ENCODE results near the gene CHGA.

The CHGA gene

DNA sequence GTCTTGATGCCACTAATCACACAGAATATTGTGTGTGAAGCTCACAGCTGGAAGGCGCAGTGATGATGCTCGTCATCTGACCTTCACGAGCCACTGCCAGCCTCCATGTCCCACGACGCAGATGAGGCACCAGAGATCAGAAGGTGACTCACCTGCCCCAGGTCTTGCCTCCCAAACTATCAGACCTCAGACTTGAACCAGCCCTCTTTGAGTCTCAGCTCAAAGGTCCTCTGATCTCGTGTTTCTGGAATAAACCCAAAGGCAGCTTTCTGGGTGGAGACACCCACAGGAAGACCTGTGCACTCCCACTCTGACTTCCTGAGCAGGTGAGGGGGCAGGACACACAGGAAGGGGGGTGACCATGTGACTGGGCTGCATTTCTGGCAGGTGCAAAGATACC is 19.6 kb upstream of the CHGA start:
- FAIRE-seq (no peak), DNase-seq (ENCODE audit: low spot score) (no peak)

GRCh38 chr14:92905667-92906066 is 17.3 kb upstream of the CHGA start:
- no peak for FAIRE-seq
- no peak for DNase-seq (ENCODE audit: low spot score)

GRCh38 chr14:92906420-92906819 is 16.5 kb upstream of the CHGA start:
- DNase-seq (ENCODE audit: low spot score): no peak
- no peak for FAIRE-seq

- FAIRE-seq (no peak), DNase-seq (ENCODE audit: low spot score) (no peak)
These were observed 16.1 kb upstream of the CHGA start for GRCh38 chr14:92906823-92907222.

GRCh38 chr14:92907316-92907911 is 15.5 kb upstream of the CHGA start:
- DNase-seq (ENCODE audit: low spot score) (no peak), FAIRE-seq (no peak)

- DNase-seq (ENCODE audit: low spot score) (peak; percentile 24), FAIRE-seq (no peak)
These were observed 8.8 kb upstream of the CHGA start for GRCh38 chr14:92914087-92914656.

- DNase-seq (ENCODE audit: low spot score) (no peak), FAIRE-seq (no peak)
These were observed 6.7 kb upstream of the CHGA start for GRCh38 chr14:92916201-92916600.

DNA sequence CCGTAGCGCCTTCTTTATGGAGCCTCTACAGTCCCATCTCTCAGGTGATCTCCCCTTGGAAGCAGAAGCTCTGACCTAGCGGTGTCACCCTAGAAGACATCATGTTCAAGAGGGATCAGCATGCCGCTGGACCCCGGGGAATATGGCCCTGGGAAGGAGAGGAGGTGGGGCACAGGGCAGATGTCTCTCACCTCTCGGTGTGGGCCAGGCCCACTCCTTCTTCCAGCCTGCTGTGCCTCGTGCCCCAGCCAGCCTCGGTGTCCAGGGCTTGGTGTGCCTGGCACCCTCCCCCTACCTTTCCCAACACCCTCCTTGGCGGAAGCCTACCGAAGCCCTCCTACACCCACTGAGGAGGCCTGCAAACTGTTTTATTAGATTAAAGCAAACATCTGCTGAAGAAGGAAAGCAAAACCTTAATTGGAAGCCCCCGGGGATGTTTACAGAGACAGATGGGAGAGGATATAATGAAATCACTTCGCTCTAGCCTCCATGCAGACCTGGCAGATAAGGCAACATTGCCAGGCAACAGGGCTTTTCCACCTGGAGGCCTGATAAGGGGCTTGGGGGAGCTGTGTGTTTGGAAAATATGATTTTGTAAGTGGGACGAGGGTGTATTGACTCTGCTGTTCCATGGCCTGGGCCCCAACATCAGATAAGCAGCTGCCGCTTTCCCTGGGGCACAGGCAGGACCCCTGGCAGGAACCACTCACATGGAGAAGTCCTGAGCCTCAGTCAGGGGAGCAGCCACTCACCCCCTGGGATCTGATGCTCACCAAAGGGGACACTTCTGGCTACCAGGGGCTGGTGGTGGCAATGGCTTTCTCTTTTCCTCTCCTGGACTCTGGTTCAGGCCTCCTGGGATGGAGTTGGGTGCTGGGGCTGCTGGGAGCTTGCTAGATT is 5.7 kb upstream of the CHGA start:
- FAIRE-seq (no peak), DNase-seq (ENCODE audit: low spot score) (no peak)

GRCh38 chr14:92917956-92918355 is 5.0 kb upstream of the CHGA start:
- no peak for FAIRE-seq
- no peak for DNase-seq (ENCODE audit: low spot score)

GRCh38 chr14:92920001-92920400 is 2.9 kb upstream of the CHGA start:
- DNase-seq (ENCODE audit: low spot score) (no peak), FAIRE-seq (no peak)

DNA sequence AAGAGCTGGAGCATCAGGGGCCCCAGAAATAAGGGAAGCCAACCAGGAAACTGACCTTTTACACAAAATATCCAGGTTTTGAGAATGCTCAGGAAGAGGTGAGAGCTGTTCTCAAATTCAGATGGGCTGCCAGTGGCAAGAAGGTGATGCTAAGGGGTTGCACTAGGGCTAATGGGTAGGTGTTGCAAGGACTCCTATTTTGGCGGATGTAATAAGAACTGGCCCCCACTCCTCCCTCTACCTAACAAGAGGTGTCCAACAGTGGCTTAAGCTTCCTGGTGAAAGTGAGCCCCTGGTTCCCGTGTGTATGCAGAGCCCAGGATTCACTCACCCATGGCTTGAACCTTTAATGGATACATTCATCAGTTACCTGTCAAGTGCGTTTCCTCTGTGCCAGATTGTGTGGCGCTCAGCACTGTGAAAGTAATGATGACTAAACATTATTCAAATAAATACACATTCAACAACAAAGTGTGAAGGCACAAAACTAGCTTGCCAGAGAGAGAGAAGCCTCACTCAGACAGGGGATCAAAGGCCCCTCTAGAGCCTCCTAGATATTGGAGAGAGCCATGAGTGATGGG is 705 bp upstream of the CHGA start:
- FAIRE-seq (no peak), DNase-seq (ENCODE audit: low spot score) (no peak)

DNA sequence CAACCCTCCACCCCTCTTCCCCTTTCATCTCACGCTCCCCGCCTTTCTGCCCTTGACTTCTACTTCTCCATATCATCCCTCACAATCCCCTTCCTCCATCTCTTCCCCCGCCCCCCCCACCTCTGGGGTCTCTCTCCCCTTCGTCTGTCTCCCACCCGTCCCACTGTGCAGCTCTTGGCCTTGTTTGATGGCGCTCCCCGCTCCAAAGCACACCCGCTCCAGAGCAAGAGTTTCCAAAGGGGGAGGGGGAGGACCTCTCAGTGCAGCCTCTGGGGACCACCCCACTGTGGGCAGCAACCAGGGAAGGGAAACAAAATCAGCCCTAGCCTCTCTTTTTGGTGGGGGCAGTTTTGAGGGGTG is 774 bp downstream of the CHGA start:
- FAIRE-seq: no peak
- no peak for DNase-seq (ENCODE audit: low spot score)

GRCh38 chr14:92924247-92924646 is 1.3 kb downstream of the CHGA start:
- DNase-seq (ENCODE audit: low spot score) (no peak), FAIRE-seq (no peak)

DNA sequence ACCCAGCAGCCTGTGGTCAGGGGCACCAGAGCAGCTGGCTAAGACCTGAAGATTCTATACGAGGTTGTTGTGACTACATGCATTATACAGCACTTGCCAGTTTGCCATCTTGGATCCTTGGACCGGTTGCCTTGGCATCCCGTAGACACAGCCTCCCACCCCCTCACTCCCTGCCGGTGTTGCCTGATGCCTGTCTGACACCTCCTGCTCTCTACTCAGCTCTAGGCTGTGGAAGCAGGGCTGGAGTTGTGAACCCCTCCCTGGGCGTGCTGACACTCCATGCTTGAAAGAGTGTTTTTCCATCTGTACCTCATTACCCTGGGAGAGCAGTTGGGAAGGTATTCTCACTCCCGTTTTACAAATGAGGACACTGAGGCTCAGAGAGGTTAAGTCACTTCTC is 2.5 kb downstream of the CHGA start:
- FAIRE-seq: no peak
- no peak for DNase-seq (ENCODE audit: low spot score)

DNA sequence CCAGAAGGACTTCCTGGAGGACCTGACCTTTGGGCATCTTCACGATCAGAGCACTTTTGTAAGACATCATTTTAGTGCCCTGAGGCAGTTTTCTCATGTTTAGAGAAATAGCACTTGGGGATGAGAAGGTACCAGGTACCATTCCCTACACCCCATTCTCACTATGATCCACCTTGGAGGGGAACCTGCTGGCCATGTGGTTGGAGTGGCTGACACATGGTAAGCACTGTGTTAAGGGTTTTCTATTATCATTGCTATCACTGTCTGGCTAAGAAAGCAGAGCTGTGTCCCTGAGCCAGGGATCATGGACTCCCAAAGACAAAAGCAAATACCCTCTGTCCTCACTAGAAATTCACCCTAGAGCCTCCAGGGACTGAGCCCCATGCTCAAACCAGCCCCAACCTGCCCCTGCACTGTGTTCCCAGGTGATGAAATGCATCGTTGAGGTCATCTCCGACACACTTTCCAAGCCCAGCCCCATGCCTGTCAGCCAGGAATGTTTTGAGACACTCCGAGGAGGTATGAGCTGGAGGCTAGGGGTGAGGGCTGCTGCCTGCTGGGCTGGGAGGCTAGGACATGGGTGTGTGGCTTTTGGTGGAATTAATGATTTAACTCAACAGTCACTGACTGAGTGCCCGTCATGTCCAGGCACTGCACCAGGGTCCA is 3.4 kb downstream of the CHGA start:
- DNase-seq (ENCODE audit: low spot score) (no peak), FAIRE-seq (no peak)

- DNase-seq (ENCODE audit: low spot score): no peak
- no peak for FAIRE-seq
These were observed 4.0 kb downstream of the CHGA start for GRCh38 chr14:92926931-92927330.

DNA sequence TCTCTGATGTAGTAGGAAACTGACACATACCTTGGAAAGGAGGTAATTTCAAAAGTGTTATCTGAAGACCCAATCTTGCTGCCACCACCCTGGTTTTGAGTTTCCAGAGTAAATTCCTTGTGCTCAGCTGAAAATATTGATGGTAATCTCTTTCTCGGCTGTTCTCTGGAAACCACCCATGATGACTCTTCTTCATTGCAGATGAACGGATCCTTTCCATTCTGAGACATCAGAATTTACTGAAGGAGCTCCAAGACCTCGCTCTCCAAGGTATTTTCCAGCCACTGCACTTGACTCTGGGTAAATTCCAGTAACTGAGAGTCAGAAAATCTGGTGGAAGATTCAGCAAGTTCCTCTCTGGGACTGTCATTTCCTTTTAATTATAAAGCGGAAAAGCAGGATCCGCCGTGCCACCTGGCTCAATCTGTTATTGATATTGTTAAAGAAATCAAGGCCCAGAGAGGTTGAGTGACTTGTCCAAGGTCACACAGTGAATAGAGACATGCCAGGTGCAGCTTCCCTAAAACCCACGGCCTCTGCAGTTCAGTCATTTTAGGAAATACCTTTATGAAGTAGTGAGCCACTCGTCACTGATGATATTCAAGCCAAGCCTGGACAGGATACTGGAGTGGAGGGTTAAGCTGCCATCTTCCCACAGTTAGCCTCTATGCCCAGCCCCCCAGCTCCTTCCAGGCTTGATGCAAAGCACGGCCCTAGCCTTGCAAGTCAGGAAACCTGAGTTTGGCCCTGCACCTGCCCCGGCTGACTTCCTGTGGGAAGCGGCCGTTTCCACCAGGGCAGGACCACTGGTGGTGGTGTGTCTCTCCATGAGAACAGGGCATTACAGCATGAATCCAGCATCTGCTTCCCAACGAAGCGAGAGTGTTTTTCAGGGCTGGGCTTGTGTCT is 4.7 kb downstream of the CHGA start:
- FAIRE-seq: no peak
- DNase-seq (ENCODE audit: low spot score): no peak

DNA sequence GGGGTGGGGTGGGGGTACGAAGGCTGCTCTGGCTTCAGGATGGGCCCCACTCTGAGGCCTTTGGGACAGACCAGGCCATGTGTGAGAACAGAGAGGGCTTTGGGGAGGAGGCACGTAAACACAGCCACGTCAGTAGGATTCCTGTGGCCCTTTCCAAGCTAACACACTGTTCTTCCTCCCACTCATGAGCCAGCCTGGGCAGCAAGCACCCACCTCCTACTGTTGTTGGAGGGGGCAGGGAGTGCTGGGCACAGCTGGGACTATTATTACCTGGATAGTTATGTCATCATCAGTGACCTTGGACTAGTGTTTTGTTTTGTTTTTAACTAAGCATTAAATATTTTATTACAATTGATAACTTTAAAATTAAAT is 5.3 kb downstream of the CHGA start:
- FAIRE-seq (no peak), DNase-seq (ENCODE audit: low spot score) (no peak)

- DNase-seq (ENCODE audit: low spot score) (no peak), FAIRE-seq (no peak)
These were observed 6.2 kb downstream of the CHGA start for GRCh38 chr14:92928961-92929688.
